NCI-H226 (cell line): ENCODE data around the gene CFAP97D2.
"Not testable (repeated sequence)": the region's sequence is repeated elsewhere in the genome, so short reads cannot be mapped to it uniquely, and the experiment has no call there.

Experiments used
- DNase-seq: peaks from one replicate; pipeline ENCODE4 v3.0.0-alpha.2; 2015

Gene CFAP97D2

GRCh38 chr13:114237415-114238112 is 58.5 kb downstream of the CFAP97D2 start:
- DNase-seq = no peak

- no peak for DNase-seq
Observed at GRCh38 chr13:114241918-114242317, 62.9 kb downstream of the CFAP97D2 start.

GRCh38 chr13:114243971-114244370 is 64.9 kb downstream of the CFAP97D2 start:
- DNase-seq = no peak

GRCh38 chr13:114244637-114245036 is 65.6 kb downstream of the CFAP97D2 start:
- no peak for DNase-seq

- DNase-seq = no peak
Observed at GRCh38 chr13:114248011-114248410, 69.0 kb downstream of the CFAP97D2 start.

GRCh38 chr13:114249077-114249476 is 70.0 kb downstream of the CFAP97D2 start:
- DNase-seq = no peak

- DNase-seq = not testable (repeated sequence)
Observed at GRCh38 chr13:114251639-114252440, 72.8 kb downstream of the CFAP97D2 start.

GRCh38 chr13:114256547-114256946 is 77.5 kb downstream of the CFAP97D2 start:
- no peak for DNase-seq

GRCh38 chr13:114257014-114257413 is 78.0 kb downstream of the CFAP97D2 start:
- DNase-seq = no peak

GRCh38 chr13:114258589-114258988 is 79.5 kb downstream of the CFAP97D2 start:
- no peak for DNase-seq

GRCh38 chr13:114259374-114259773 is 80.3 kb downstream of the CFAP97D2 start:
- no peak for DNase-seq

- DNase-seq = no peak
Observed at GRCh38 chr13:114259974-114260373, 80.9 kb downstream of the CFAP97D2 start.

- no peak for DNase-seq
Observed at GRCh38 chr13:114260814-114261213, 81.8 kb downstream of the CFAP97D2 start.

GRCh38 chr13:114261328-114261965 is 82.4 kb downstream of the CFAP97D2 start:
- DNase-seq = no peak

- DNase-seq = no peak
Observed at GRCh38 chr13:114263578-114263977, 84.5 kb downstream of the CFAP97D2 start.

GRCh38 chr13:114264313-114264712 is 85.3 kb downstream of the CFAP97D2 start:
- DNase-seq = not testable (repeated sequence)

GRCh38 chr13:114264886-114265611 is 86.0 kb downstream of the CFAP97D2 start:
- DNase-seq = no peak

- DNase-seq = no peak
Observed at GRCh38 chr13:114266241-114266640, 87.2 kb downstream of the CFAP97D2 start.

GRCh38 chr13:114268344-114269280 is 89.6 kb downstream of the CFAP97D2 start:
- no peak for DNase-seq

GRCh38 chr13:114269281-114269770 is 90.3 kb downstream of the CFAP97D2 start:
- no peak for DNase-seq
